Tibial nerve (tissue), 4 donors: Measurements from ENCODE around the gene CAPZA1. TPM values are rescaled to one million over a fixed set of nuclear protein-coding genes. Genes with fewer than 3 reads are reported as not detected.

Experiments used
- DNase-seq, 2 donors: peaks; one replicate each; pipeline ENCODE4 v3.0.0-alpha.2; 2019; ENCODE audit warnings: low spot score in 2 of 2
- H3K27ac ChIP-seq, 4 donors: fragments of 200-600 bp; sonication (generic) in 3 of 4; one replicate each; pipeline ENCODE4 v1.5.1; 2017 to 2019; ENCODE audit warnings: mild to moderate bottlenecking in 1 of 4
- H3K27me3 ChIP-seq, 2 donors: fragments of 200-600 bp; sonication (generic) in 1 of 2; one replicate each; pipeline versions ENCODE4 v1.5.1 to v1.6.0; 2017 to 2019
- H3K36me3 ChIP-seq, 3 donors: fragments of 200-600 bp; sonication (generic); one replicate each; pipeline ENCODE4 v1.5.1; 2018 to 2019
- H3K4me1 ChIP-seq, 4 donors: fragments of 200-600 bp; sonication (generic) in 3 of 4; one replicate each; pipeline ENCODE4 v1.5.1; 2017 to 2019
- H3K4me3 ChIP-seq, 4 donors: fragments of 200-600 bp; sonication (generic) in 3 of 4; one replicate each; pipeline ENCODE4 v1.5.1; 2017 to 2019; ENCODE audit warnings: mild to moderate bottlenecking in 1 of 4, moderate library complexity in 1 of 4
- H3K9me3 ChIP-seq, 4 donors: fragments of 200-600 bp; sonication (generic) in 3 of 4; one replicate each; pipeline ENCODE4 v1.5.1; 2017 to 2019
- CTCF ChIP-seq, 5 experiments: fragments of 200-600 bp in 3 of 5; fragments of 450-650 bp in 2 of 5; sonication (generic) in 3 of 5; IDR thresholded peaks; one replicate each; pipeline ENCODE4 v1.5.1; 2016 to 2019; ENCODE audit warnings: antibody characterized with exemption in 5 of 5, mild to moderate bottlenecking in 3 of 5, moderate library complexity in 2 of 5
- EP300 ChIP-seq, 2 donors: sonication (generic); formaldehyde crosslinking; IDR thresholded peaks; one replicate each; pipeline ENCODE4 v1.6.1; 2017; ENCODE audit warnings: antibody characterized with exemption in 2 of 2, mild to moderate bottlenecking in 1 of 2
- POLR2A ChIP-seq, 2 donors: fragments of 450-650 bp; IDR thresholded peaks; one replicate each; pipeline ENCODE4 v1.6.1; 2017; ENCODE audit warnings: antibody characterized with exemption in 2 of 2, mild to moderate bottlenecking in 2 of 2, moderate library complexity in 2 of 2
- WGBS, 2 donors: methylation state at CpG; one replicate each; pipeline ENCODE4 v1.1.5; 2018; 5-methylcytosine and 5-hydroxymethylcytosine counted together
- total RNA-seq, 4 donors: library from RNA; depleted of rRNA; stranded (reverse); fragments of >200 nt; gene quantifications; one replicate each; pipeline ENCODE4 v1.1.0, GENCODE V29; 2016

Gene CAPZA1
- total RNA-seq, 4 donors from 2014 or later = 90.8 to 126 (median 114) TPM

DNA sequence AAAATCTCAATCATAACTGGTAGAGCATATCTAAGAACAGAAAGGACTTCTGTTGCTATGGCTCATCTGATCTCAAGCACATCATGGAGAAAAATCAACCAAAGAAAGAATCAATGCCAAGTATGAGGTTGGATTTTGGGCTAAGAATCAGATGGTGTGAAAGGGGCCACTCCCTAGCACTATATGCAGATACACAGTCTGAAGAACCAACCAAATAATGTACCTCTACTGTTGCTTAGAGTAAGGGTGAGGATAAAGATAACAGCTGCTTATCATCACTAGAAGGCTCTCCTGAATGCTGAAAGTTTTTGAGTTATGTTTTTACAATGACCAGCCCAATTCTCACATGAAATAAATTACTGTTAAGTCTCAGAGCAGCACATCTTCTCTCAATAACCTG, 36.3 kb upstream of the CAPZA1 start:
- no peak overlapping the region for H3K27ac ChIP-seq
- peaks cover 0 to 65% (median 0%) of the 10 kb centered on the region in 3 donors for H3K36me3 ChIP-seq
- H3K4me3 ChIP-seq = no peak overlapping the region
- TF ChIP-seq EP300 (IDR thresholded peaks at IDR 0.05) = no peak
- no peak for TF ChIP-seq CTCF (IDR thresholded peaks at IDR 0.05)
- TF ChIP-seq POLR2A (IDR thresholded peaks at IDR 0.05) = no peak
- no peaks in the 10 kb centered on the region for H3K27me3 ChIP-seq
- DNase-seq = no peak
- no peaks in the 10 kb centered on the region for H3K4me1 ChIP-seq
- H3K9me3 ChIP-seq = no peaks in the 10 kb centered on the region

DNA sequence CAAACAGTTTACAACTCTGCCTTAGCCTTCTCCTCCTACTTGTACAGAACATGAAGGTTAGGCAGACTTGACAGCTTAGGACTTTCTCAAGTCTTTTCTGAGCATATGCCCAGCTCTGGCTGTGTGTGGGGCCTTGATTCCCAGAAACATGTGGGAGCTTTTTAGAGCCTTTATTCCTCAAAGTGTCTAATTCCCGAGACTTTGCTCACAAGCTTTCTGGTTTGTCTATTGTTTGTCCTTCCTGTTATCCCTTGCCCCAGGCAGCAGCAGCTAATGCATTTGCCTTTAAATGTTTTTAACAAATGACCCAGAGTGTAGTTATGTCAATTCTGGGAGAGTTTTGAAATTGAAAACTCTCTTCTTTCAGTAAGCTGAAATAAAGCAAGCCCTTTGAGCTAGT, 29.9 kb upstream of the CAPZA1 start:
- Histone ChIP-seq H3K27ac (no peak overlapping the region), H3K9me3 (peaks cover 0 to 7% (median 0%) of the 10 kb centered on the region in 4 donors), H3K36me3 (peaks cover 0 to 62% (median 0%) of the 10 kb centered on the region in 3 donors), H3K4me3 (no peak overlapping the region), H3K4me1 (no peaks in the 10 kb centered on the region), H3K27me3 (no peaks in the 10 kb centered on the region)
- WGBS, 2 donors = 44 to 92% methylated on average over 1 of the region's 1 CpG
- DNase-seq = no peak
- TF ChIP-seq POLR2A (IDR thresholded peaks at IDR 0.05) = no peak
- no peak for TF ChIP-seq CTCF (IDR thresholded peaks at IDR 0.05)
- no peak for TF ChIP-seq EP300 (IDR thresholded peaks at IDR 0.05)

DNA sequence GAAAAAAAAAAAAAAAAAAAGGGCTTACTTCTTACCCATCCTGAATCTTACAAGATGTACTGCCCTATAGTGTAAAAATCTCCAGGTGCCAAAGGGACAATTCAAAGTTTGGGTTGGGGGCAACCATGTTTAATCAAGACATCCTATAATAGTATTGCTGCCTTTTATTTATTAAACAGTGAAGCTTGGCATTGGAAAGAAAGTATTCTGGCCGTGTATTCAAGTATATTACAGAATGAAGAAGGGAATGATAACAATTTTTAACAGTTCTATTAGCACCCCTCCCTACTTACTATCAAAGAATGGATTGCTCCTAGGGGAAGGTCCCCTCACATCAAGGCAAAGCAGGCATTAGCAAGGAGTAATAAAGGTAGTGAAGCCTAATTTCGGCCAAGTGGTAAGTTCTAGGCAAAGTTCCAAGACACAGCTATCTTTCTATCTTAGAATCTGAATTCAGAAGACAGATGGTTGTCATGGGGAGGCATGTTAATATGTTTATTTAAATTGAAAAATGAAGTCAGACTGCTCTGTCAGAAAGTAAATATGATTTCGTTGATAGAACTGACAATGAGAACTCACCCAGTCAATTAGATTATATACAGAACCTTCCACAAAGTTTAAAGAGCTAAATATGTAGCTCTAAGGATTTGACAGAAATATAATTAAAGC, 25.3 kb upstream of the CAPZA1 start:
- Histone ChIP-seq H3K36me3 (peaks cover 0 to 66% (median 4%) of the 10 kb centered on the region in 3 donors), H3K27ac (no peak overlapping the region), H3K4me3 (no peak overlapping the region), H3K4me1 (no peaks in the 10 kb centered on the region), H3K9me3 (peaks cover 0 to 5% (median 0%) of the 10 kb centered on the region in 4 donors), H3K27me3 (no peaks in the 10 kb centered on the region)
- no peak for DNase-seq
- TF ChIP-seq CTCF (IDR thresholded peaks at IDR 0.05) (no peak), EP300 (IDR thresholded peaks at IDR 0.05) (no peak), POLR2A (IDR thresholded peaks at IDR 0.05) (no peak)
- WGBS, 2 donors = 68 to 75% methylated on average over 3 of the region's 3 CpGs

DNA sequence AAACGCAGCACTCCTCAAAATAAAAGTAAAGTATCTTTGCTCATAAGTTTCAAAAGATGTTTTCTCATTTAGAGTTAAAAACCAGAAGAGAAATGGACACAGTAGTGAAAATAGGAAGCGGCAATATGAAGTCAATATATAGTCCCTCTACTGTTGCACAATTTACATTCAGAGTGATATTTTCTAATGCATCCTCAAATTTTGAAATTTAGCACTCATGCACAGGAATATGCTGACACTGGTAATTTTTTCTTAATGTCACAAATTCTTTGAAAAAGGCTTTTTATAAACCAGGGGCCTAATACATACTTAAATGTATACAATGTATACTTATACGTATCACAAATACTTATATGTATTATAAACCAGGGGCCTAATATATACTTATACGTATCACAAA, 20.2 kb upstream of the CAPZA1 start:
- no peak for TF ChIP-seq CTCF (IDR thresholded peaks at IDR 0.05)
- TF ChIP-seq EP300 (IDR thresholded peaks at IDR 0.05) = no peak
- no peak for TF ChIP-seq POLR2A (IDR thresholded peaks at IDR 0.05)
- WGBS, 2 donors = 89 to 90% methylated on average over 4 of the region's 4 CpGs
- no peaks in the 10 kb centered on the region for H3K27me3 ChIP-seq
- no peak overlapping the region for H3K4me3 ChIP-seq
- H3K27ac ChIP-seq = no peak overlapping the region
- no peak for DNase-seq
- peaks cover 0 to 92% (median 4%) of the 10 kb centered on the region in 3 donors for H3K36me3 ChIP-seq
- no peaks in the 10 kb centered on the region for H3K9me3 ChIP-seq
- no peaks in the 10 kb centered on the region for H3K4me1 ChIP-seq

DNA sequence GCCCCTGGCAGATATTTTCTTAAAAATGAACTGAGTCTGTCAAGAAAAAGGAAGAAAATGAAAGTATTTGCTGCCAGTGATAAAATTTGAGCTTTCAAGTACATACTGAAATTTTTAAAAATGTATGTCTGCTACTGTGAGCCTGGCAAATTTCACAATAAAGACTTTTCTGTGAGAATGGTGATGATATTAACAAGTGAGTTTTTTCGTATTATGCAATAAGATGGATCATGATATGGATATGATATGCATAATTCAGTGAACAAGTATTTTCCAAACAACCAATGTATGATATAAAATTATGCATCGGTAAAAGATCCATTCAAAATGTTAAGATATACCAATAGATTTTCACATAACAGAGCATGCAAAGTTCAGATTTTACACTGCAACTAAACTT, 16.6 kb upstream of the CAPZA1 start:
- no peaks in the 10 kb centered on the region for H3K9me3 ChIP-seq
- 93 to 95% methylated on average over 2 of the region's 2 CpGs for WGBS, 2 donors
- H3K36me3 ChIP-seq = peaks cover 0 to 92% (median 3%) of the 10 kb centered on the region in 3 donors

More for the DNA sequence above, 16.6 kb upstream of the CAPZA1 start:
- no peak for TF ChIP-seq CTCF (IDR thresholded peaks at IDR 0.05)
- no peak for TF ChIP-seq POLR2A (IDR thresholded peaks at IDR 0.05)
- TF ChIP-seq EP300 (IDR thresholded peaks at IDR 0.05) = no peak
- Histone ChIP-seq H3K4me3 (no peak overlapping the region), H3K4me1 (no peaks in the 10 kb centered on the region), H3K27me3 (no peaks in the 10 kb centered on the region), H3K27ac (no peak overlapping the region)
- no peak for DNase-seq
